ENCODE results near the gene CUL7.

DNA sequence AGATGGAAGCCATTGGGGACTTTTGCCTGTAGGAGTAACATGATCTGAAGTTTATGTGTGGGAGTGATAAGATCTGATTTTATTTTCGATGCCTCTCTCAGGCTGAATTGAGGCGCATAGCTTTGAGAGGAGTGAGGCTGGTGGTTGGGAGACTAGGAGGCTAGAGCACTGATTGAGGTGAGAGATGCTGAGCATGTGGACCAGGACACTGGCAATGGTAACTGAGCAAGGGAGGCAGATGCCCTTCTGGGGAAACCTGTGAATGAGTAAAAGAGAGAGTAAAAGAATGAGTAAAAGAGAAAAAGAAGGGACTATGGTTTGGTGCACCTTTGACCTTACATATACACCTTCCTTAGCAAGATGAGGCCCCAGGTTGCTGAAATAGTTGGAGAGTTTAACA is 29.2 kb downstream of the CUL7 start:
- TF ChIP-seq, protein P1, sequence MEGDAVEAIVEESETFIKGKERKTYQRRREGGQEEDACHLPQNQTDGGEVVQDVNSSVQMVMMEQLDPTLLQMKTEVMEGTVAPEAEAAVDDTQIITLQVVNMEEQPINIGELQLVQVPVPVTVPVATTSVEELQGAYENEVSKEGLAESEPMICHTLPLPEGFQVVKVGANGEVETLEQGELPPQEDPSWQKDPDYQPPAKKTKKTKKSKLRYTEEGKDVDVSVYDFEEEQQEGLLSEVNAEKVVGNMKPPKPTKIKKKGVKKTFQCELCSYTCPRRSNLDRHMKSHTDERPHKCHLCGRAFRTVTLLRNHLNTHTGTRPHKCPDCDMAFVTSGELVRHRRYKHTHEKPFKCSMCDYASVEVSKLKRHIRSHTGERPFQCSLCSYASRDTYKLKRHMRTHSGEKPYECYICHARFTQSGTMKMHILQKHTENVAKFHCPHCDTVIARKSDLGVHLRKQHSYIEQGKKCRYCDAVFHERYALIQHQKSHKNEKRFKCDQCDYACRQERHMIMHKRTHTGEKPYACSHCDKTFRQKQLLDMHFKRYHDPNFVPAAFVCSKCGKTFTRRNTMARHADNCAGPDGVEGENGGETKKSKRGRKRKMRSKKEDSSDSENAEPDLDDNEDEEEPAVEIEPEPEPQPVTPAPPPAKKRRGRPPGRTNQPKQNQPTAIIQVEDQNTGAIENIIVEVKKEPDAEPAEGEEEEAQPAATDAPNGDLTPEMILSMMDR (conservative IDR thresholded peaks at IDR 0.05; ENCODE audit: low read length), result no peak
- no peak for TF ChIP-seq EZH2phosphoT487 (IDR thresholded peaks at IDR 0.05; ENCODE audit: borderline replicate concordance, low read depth, low read length)
